Loucy (cell line): ENCODE data around the gene PREX1.

Experiments
- H2AFZ ChIP-seq: fragments of 200-600 bp; sonication (generic); 2 replicates; pipeline ENCODE4 v1.6.0; 2016; ENCODE audit warnings: antibody characterized with exemption, mild to moderate bottlenecking, low read length, moderate library complexity
- H3F3A ChIP-seq: fragments of 200-600 bp; 2 replicates; pipeline ENCODE4 v1.6.0; 2016; ENCODE audit warnings: antibody characterized with exemption, low read depth, mild to moderate bottlenecking
- H3K27me3 ChIP-seq: fragments of 200-600 bp; sonication (generic); 2 replicates; pipeline ENCODE4 v1.6.1; 2014; ENCODE audit warnings: low read length, mild to moderate bottlenecking; ENCODE audit not compliant: insufficient read depth, poor library complexity, severe bottlenecking
- H3K36me3 ChIP-seq: fragments of 200-600 bp; sonication (generic); 2 replicates; pipeline ENCODE4 v1.6.1; 2016; ENCODE audit warnings: low read length; ENCODE audit not compliant: insufficient read depth
- H3K4me1 ChIP-seq: fragments of 200-600 bp; sonication (generic); 2 replicates; pipeline ENCODE4 v1.5.1; 2014; ENCODE audit warnings: low read length, mild to moderate bottlenecking; ENCODE audit not compliant: insufficient read depth, poor library complexity, severe bottlenecking
- H3K4me2 ChIP-seq: fragments of 200-600 bp; sonication (generic); 2 replicates; pipeline ENCODE4 v1.6.0; 2014; ENCODE audit warnings: antibody characterized with exemption, low read length, low read depth, mild to moderate bottlenecking; ENCODE audit not compliant: poor library complexity, severe bottlenecking
- H3K4me3 ChIP-seq: fragments of 200-600 bp; sonication (generic); 2 replicates; pipeline ENCODE4 v1.5.1; 2014; ENCODE audit warnings: low read length, mild to moderate bottlenecking, mixed read lengths; ENCODE audit not compliant: poor library complexity, severe bottlenecking
- H3K79me2 ChIP-seq: fragments of 200-600 bp; sonication (generic); 2 replicates; pipeline ENCODE4 v1.6.1; 2014; ENCODE audit warnings: low read length; ENCODE audit not compliant: insufficient read depth
- H3K9ac ChIP-seq: fragments of 200-600 bp; sonication (generic); 2 replicates; pipeline ENCODE4 v1.6.0; 2014; ENCODE audit warnings: mild to moderate bottlenecking, low read depth, low read length, moderate library complexity; ENCODE audit not compliant: poor library complexity, severe bottlenecking
- H3K9me2 ChIP-seq: fragments of 200-600 bp; sonication (generic); replicated peaks from 2 replicates; pipeline ENCODE4 v1.6.1; 2016; ENCODE audit warnings: low read depth, low read length, mixed read lengths
- H3K9me3 ChIP-seq: fragments of 200-600 bp; sonication (generic); 2 replicates; pipeline ENCODE4 v1.6.1; 2014; ENCODE audit warnings: mild to moderate bottlenecking, antibody characterized with exemption, low read length, low read depth; ENCODE audit not compliant: insufficient read depth
- H4K20me1 ChIP-seq: fragments of 200-600 bp; sonication (generic); 2 replicates; pipeline ENCODE4 v1.6.0; 2014; ENCODE audit warnings: antibody characterized with exemption, low read length, mild to moderate bottlenecking; ENCODE audit not compliant: insufficient read depth, poor library complexity, severe bottlenecking
- EZH2phosphoT487 ChIP-seq: fragments of 200-600 bp; IDR thresholded peaks from 2 replicates; pipeline ENCODE4 v1.6.1; 2018; ENCODE audit warnings: antibody characterized with exemption, mild to moderate bottlenecking, moderate library complexity, borderline replicate concordance
- TF ChIP-seq, protein P1 (sequence below): fragments of 200-600 bp; sonication (generic); conservative IDR thresholded peaks from 2 replicates; pipeline ENCODE4 v1.5.1; 2014; ENCODE audit warnings: mild to moderate bottlenecking, antibody characterized with exemption, low read length

PREX1 gene

DNA sequence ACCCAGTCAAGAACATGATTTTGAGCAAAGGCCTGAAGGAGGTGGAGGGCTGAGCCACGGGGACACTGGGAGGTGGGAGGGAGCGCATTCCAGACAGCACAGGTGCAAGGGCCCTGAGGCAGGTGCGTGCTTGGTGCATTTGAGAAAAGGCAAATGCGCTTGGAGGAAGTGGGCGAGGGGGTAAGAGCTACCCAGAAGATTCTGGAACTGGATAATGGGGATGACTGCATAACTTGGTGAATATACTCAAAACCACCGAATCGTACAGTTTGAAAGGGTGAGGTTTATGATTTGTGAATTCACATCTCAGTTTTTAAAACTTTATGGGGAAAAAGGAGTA is 9.8 kb downstream of the PREX1 start:
- Histone ChIP-seq H4K20me1 (peaks cover 3% of the 10 kb centered on the region), H3F3A (peaks cover 5% of the 10 kb centered on the region; the same call in 1 of the 2 replicates), H3K9me2 (no peaks in the 10 kb centered on the region), H3K36me3 (no peaks in the 10 kb centered on the region), H3K4me2 (peak overlapping the region; percentile 62), H3K9ac (peak overlapping the region; percentile 63), H3K4me1 (peaks cover 91% of the 10 kb centered on the region), H3K9me3 (no peaks in the 10 kb centered on the region), H2AFZ (no peak overlapping the region), H3K79me2 (peaks cover 89% of the 10 kb centered on the region), H3K27me3 (no peaks in the 10 kb centered on the region), H3K4me3 (peak overlapping the region; percentile 48)
- TF ChIP-seq, protein P1, sequence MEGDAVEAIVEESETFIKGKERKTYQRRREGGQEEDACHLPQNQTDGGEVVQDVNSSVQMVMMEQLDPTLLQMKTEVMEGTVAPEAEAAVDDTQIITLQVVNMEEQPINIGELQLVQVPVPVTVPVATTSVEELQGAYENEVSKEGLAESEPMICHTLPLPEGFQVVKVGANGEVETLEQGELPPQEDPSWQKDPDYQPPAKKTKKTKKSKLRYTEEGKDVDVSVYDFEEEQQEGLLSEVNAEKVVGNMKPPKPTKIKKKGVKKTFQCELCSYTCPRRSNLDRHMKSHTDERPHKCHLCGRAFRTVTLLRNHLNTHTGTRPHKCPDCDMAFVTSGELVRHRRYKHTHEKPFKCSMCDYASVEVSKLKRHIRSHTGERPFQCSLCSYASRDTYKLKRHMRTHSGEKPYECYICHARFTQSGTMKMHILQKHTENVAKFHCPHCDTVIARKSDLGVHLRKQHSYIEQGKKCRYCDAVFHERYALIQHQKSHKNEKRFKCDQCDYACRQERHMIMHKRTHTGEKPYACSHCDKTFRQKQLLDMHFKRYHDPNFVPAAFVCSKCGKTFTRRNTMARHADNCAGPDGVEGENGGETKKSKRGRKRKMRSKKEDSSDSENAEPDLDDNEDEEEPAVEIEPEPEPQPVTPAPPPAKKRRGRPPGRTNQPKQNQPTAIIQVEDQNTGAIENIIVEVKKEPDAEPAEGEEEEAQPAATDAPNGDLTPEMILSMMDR, result no peak
- no peak for TF ChIP-seq EZH2phosphoT487

DNA sequence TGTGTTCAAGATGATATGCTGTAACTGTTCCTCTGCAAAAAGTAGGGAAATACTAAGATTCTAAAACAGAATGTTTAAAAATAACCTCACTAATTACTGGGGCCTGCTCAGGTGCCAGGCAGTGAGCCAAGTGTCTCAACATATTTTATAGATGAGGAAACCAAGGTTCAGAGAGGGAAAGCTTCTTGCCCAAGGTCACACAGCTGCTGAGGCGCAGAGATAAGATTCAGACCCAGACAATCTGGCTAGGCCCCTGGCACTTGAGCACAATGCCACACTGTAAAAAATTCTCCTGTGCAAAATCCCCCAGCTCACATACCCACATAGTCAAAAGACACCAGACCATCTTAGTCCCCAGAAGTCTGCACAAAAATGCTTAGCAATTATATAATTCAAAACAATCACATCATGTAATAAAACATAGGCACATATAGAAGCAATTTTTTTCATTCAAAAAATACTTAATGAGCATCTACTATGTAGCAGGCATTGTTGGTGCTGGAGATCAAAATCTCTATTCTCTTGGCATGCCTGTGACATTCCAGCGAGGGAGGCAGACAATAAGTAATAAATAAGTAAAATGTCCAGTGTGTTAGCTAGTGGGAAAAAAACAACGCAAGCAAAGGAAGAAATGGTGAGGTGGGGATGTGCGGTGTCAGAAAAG is 10.3 kb downstream of the PREX1 start:
- H4K20me1 ChIP-seq, result no peaks in the 10 kb centered on the region
- H3K79me2 ChIP-seq, result peaks cover 89% of the 10 kb centered on the region
- no peak overlapping the region for H2AFZ ChIP-seq
- H3K4me2 ChIP-seq, result peak overlapping the region; percentile 62
- H3K36me3 ChIP-seq, result no peaks in the 10 kb centered on the region
- peak overlapping the region; percentile 63 for H3K9ac ChIP-seq
- TF ChIP-seq, protein P1, result no peak
- TF ChIP-seq EZH2phosphoT487, result no peak
- no peaks in the 10 kb centered on the region for H3K27me3 ChIP-seq
- H3K4me1 ChIP-seq, result peaks cover 87% of the 10 kb centered on the region
- H3K9me3 ChIP-seq, result no peaks in the 10 kb centered on the region
- no peaks in the 10 kb centered on the region for H3K9me2 ChIP-seq
- peaks cover 5% of the 10 kb centered on the region; the same call in 1 of the 2 replicates for H3F3A ChIP-seq
- no peak overlapping the region for H3K4me3 ChIP-seq

DNA sequence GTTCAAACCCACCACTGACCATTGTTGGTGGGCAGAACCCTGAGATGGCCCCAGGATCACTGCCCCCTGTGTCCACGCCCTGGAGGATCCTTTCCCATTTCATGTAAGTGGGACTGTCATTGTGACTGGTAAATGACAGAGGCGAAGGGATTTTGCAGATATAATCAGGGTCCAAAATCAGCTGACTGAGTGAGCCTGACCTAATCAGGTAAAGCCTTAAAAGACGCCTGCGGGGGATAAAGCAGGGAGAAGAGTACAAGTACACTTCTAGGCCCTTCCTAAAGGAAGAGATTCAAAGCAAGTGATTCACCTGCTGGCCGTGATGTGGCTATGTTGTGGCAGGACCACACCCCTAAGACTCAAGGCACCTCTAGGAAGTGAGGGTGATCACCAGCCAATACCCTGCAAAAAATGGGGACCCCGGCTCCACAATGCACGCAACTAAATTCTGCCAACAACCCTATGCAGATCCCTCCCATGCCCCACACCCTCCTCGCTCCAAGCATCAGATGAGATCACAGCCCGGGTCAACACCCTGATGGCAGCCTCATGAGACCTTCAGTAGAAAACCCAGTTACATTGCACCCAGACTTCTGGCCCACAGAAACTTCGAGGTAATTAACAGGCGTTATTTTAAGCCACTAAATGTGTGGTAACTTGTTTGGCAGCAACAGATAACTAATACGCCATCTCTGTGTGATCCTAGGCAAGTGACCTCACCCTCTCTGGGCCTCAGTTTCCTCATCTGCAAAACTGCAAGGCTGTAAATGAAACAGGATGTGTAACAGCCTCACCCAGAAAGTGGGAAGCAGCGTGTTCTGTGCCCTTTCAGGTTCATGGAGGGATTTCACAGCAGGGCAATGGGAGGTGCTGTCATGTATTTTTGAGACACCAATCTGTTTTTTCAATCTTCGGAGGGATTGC is 11.3 kb downstream of the PREX1 start:
- no peaks in the 10 kb centered on the region for H3K9me2 ChIP-seq
- no peak overlapping the region for H2AFZ ChIP-seq
- H3K4me1 ChIP-seq, result peaks cover 78% of the 10 kb centered on the region
- H3K4me3 ChIP-seq, result no peak overlapping the region
- peaks cover 91% of the 10 kb centered on the region for H3K79me2 ChIP-seq
- TF ChIP-seq, protein P1, result no peak
- no peak for TF ChIP-seq EZH2phosphoT487
- no peaks in the 10 kb centered on the region for H3K36me3 ChIP-seq
- no peak overlapping the region for H3K9ac ChIP-seq
- H3K27me3 ChIP-seq, result no peaks in the 10 kb centered on the region
- peaks cover 5% of the 10 kb centered on the region; the same call in 1 of the 2 replicates for H3F3A ChIP-seq
- H3K4me2 ChIP-seq, result peak overlapping the region; percentile 20
- H3K9me3 ChIP-seq, result no peaks in the 10 kb centered on the region
- H4K20me1 ChIP-seq, result no peaks in the 10 kb centered on the region
